ENCODE data around the gene GASK1A.

GASK1A gene

DNA sequence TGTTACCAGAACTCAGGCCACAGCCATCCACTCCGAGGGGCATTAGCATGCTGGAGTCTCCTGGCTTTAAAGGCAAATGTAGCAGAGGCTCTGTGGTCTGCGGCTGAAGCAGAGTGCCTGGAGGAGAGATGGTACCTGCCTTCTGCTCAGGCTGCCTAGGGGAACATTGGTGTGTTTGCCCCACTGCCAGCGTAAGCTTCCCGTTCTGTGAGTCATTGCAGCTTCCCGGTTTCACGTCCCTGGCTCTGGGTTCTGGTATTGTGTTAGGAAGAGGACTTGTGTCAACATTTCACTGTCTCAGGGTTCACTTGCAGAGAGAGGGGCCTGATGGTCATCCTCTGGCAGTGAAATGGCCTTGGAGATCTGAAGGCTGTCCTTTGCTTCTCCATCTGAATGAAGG is 1.8 kb downstream of the GASK1A start:
- in situ Hi-C loops (cut with MboI; ENCODE audit: low pct_unique_long_range_greater_than_20kb, low sequenced_read_pairs), result no loop called here
- peak; percentile 27 for DNase-seq

GRCh38 chr3:42982645-42983412 is 3.7 kb downstream of the GASK1A start:
- DNase-seq, result no peak

DNA sequence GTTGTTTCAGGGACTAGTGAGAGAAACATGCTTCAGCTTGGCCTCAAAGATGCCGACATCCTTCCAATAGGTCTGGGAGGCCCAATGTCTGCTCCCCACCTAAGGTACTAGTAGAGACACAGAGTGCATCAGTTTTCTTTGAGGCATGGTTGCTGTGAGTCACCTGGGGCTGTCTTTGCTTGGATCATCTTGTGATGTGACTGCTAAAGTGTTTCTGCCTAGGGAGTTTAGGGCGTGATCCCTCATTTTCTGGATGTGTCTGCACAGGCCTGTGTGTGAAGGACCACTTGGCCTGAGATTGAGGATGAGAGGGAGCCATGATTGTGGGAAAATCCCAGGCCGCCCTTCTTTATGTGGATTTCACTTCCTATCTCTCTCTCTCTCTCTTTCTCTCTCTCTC is 4.8 kb downstream of the GASK1A start:
- DNase-seq, result no peak
- in situ Hi-C loops (cut with MboI; ENCODE audit: low pct_unique_long_range_greater_than_20kb, low sequenced_read_pairs), result no loop called here

More at GRCh38 chr3:42982645-42983412, 3.7 kb downstream of the GASK1A start:
- in situ Hi-C loops (cut with MboI; ENCODE audit: low pct_unique_long_range_greater_than_20kb, low sequenced_read_pairs), result no loop called here

DNA sequence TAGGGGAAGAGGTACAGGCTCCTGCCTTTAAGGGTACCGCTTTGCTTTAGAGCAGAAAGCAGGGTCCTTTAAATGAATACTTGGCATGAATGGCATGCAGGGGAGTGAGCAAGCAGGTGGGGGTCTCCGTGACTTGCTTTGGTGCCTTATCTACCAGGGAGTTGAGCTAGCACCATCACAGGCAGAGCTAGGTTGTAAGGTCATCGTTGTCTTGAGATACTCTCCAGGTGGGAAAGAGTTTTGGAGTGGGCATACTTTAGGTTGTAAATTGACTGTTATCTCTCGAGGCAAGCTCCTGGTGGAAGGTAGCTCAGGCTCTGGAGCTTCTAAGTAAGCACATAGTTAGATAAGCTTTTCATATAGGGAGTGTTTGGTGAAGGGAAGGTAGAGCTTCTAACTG is 5.6 kb downstream of the GASK1A start:
- in situ Hi-C loops (cut with MboI; ENCODE audit: low pct_unique_long_range_greater_than_20kb, low sequenced_read_pairs), result no loop called here
- no peak for DNase-seq

DNA sequence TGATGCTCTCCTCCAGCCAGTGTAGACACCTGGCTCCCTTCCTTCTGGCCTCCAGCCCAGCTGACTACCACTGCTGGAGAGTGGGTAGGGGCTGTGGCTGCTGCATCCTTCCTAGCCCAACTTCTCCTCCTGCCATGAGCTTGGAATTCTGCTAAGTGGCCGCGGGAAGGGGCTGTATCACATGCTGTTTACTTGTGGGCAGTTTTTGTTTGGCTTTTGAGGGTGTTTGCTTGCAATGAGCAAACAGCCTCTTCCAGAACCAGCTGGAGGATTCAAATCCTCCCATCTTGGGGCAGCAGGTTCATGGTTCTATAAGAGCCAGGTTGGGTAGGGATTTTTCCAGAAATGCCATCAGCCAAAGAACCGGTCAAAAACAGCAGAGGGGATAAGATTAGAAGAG is 9.0 kb downstream of the GASK1A start:
- in situ Hi-C loops (cut with MboI; ENCODE audit: low pct_unique_long_range_greater_than_20kb, low sequenced_read_pairs), result no loop called here

DNA sequence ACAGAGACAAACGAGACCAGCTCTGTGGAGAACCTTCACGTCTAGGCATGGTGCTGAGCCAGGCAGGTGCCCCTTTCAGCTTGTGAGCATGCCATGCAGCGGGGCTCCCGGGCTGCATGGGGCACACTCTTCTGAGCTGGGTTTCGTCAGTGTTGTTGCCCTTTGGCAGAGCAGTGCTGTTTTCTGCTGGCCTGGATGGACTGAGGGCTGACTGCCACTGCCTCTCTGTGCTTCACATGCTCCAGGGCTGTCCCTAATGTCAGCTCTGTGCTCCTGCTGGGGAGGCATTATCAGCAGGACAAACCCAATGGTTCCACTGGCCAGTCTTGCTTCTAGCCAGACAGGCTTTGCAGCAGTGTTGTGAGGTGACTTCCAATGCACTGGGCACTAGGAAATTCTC is 9.5 kb downstream of the GASK1A start:
- in situ Hi-C loops (cut with MboI; ENCODE audit: low pct_unique_long_range_greater_than_20kb, low sequenced_read_pairs), result no loop called here
- DNase-seq, result no peak

More for the DNA sequence above, 9.0 kb downstream of the GASK1A start:
- DNase-seq, result no peak

DNA sequence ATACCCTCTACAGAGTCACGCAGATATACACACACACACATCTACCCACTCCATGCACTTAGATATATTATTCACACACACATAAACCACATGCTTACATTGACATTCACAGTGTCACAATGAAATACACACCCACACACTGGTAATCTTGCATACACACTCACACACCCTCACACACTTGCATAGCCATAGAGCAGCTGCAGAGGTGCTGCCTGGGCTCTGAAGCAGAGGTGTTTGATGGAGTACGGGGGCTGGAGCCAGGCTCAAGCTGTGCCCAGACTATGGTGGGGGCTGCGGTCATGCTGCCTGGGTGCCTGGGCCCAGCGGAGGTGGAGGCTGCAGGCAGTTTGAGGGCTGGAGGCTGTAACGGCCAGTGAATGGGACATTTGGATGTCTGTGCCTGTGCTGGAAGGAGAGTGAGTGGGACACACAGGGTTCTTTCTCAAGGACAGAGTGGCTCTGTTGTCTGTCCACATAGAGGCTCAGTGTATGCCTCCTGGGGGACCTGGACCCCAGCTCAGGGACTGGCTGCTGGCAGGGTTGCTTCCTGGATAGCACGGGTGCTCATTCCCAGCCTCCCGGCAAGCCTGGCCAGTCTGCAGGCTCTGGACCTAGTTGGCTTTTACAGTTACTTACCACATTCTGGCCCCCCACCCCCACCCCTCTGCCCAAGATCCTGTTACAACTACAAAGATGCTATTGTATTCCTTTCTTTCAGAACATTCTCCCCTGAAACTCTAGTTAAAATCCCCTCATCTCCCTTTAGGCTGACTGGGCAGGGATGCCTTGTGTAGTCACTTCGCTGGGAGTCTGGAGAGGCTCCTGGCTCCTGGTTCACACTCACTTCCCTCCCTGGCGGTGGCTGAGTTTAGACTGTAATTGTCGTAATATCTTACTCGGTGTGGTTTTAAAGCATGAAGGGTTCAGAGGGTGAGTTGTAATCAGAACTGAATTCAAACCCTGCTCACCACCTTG is 12.5 kb downstream of the GASK1A start:
- no peak for DNase-seq
- in situ Hi-C loops (cut with MboI; ENCODE audit: low pct_unique_long_range_greater_than_20kb, low sequenced_read_pairs), result no loop called here

DNA sequence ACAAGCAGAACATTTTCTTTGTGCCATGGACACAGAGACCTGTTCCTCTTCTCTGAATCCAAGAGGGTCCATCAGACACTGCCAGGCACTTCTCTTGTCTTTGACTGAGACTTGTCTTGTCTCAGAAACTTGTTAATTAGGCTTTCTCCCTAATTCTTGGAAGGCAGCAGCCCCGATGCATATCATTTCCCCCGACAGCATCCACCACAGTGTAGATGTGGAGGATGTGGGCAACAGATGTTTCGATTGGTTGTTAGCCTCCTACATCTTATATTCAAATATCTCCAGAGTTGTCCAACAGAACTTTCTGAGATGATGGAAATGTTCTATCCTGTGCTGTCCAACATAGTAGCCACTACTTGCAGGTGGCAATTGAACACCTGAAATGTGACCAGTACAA is 15.5 kb downstream of the GASK1A start:
- no peak for DNase-seq
- in situ Hi-C loops (cut with MboI; ENCODE audit: low pct_unique_long_range_greater_than_20kb, low sequenced_read_pairs), result no loop called here

DNA sequence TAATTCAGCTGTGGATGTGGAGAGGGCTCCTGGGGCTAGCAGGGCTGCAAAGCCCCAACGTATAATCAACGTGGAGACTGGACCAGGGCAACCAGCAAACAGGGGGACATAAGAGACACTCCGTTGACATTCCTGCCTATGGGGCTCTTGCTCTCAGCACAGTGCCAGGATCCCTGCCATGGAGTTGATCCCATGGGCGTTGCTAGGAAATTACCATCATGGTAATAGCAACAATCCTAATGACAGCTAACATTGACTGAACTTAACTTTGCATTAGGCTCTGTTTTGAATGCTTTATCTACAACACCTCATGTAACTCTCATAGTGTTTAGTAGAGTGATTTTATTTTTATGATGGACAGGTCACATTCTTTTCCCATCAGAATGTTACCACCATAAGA is 16.9 kb downstream of the GASK1A start:
- no peak for DNase-seq
- in situ Hi-C loops (cut with MboI; ENCODE audit: low pct_unique_long_range_greater_than_20kb, low sequenced_read_pairs), result no loop called here

- no peak for DNase-seq
- in situ Hi-C loops (cut with MboI; ENCODE audit: low pct_unique_long_range_greater_than_20kb, low sequenced_read_pairs), result no loop called here
Measured at GRCh38 chr3:42996633-42997075, 17.5 kb downstream of the GASK1A start.

DNA sequence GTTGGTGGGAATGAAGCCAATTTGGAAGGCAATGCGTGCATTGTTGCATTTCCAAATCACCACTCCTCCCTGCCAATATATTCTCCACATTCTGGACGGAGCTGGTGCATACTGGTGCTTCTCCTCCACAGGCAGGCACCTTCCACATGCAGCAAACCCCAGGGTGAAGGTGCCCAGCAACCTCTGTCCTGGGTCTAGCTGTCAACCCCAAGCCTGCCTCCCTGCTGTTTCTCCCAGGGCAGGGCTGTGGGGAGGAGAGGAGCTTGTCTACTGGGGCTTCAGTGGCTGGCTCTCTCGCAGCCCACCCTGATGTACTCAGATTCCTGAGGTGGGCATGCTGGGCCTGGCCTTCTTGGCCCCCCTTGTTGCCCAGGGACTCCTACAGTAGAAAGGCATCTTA is 20.1 kb downstream of the GASK1A start:
- in situ Hi-C loops (cut with MboI; ENCODE audit: low pct_unique_long_range_greater_than_20kb, low sequenced_read_pairs), result no loop called here

GRCh38 chr3:42999632-43000031 is 20.5 kb downstream of the GASK1A start:
- in situ Hi-C loops (cut with MboI; ENCODE audit: low pct_unique_long_range_greater_than_20kb, low sequenced_read_pairs), result no loop called here
- DNase-seq, result no peak

More for the DNA sequence above, 20.1 kb downstream of the GASK1A start:
- DNase-seq, result no peak

GRCh38 chr3:43000387-43000786 is 21.3 kb downstream of the GASK1A start:
- in situ Hi-C loops (cut with MboI; ENCODE audit: low pct_unique_long_range_greater_than_20kb, low sequenced_read_pairs), result no loop called here
- no peak for DNase-seq

DNA sequence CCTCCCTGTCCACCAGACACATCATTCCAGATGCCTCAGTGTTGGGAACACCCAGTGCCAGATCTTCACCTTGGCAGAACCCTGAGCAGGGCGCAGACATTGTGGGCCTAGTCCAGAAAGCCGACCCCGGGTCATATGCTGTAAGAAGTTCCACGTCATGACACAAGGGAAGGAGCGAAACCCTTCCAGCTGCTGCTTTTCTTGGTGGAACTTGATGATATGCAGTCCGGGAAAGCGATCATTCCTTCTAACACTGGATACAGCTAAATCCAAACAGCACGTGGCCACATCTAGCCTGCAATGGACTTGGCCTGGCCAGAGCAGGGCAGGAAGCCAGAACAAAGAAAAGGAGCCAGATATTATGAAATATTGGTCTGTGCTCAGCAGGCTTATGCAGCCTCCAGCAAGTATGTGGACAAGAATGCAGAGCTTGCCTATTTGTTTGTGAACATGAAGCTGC is 22.0 kb downstream of the GASK1A start:
- in situ Hi-C loops (cut with MboI; ENCODE audit: low pct_unique_long_range_greater_than_20kb, low sequenced_read_pairs), result no loop called here
- DNase-seq, result no peak

DNA sequence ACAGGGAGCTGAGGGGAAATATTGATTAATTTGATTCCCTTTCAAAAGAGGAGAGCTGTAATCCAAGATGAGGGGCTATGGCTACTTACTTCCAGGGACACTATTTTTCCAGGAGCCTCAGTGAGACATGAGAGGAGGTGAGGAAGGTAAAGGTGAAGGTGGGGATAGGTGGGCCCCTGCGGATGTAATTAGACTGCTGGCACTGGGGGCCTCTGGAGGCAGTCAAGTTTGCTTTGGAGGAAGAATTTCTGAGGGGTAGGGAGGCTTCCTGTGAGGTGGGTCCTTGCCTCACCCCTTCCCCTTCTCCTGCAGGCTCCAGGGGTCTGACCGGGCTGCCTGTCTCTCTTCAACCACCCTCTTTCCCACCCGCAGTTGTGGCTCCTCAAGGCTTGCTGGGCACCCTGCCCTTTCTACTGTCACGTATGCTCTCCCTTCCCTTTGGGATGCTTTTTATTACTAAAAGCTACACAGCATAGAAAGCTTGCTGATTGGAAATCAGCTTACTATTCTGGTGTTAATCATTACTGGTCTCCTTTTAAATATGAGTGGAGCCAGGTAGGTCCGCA is 22.5 kb downstream of the GASK1A start:
- no peak for DNase-seq
- in situ Hi-C loops (cut with MboI; ENCODE audit: low pct_unique_long_range_greater_than_20kb, low sequenced_read_pairs), result no loop called here

DNA sequence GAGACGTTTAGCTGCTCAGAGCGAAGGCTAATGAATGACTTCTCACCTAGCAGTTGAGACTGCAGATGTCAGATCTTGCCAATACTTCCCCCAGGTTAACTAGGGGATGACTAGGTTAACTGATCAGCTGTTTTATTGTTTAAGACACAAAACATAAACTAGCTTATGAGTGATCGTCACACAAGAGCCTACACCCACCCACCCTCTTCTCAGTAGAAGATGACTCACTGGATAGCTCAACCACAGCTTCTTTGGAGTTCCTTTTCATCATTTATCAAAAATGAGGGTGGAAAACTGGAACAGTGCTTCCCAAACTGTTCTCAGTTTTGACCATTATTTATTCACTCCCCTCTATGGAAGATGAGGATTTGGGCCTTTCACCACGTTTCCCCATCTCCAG is 25.2 kb downstream of the GASK1A start:
- no peak for DNase-seq
- in situ Hi-C loops (cut with MboI; ENCODE audit: low pct_unique_long_range_greater_than_20kb, low sequenced_read_pairs), result no loop called here

- in situ Hi-C loops (cut with MboI; ENCODE audit: low pct_unique_long_range_greater_than_20kb, low sequenced_read_pairs), result no loop called here
- no peak for DNase-seq
Measured at GRCh38 chr3:43005253-43005652, 26.1 kb downstream of the GASK1A start.

GRCh38 chr3:43005981-43006380 is 26.9 kb downstream of the GASK1A start:
- in situ Hi-C loops (cut with MboI; ENCODE audit: low pct_unique_long_range_greater_than_20kb, low sequenced_read_pairs), result no loop called here
- DNase-seq, result no peak

DNA sequence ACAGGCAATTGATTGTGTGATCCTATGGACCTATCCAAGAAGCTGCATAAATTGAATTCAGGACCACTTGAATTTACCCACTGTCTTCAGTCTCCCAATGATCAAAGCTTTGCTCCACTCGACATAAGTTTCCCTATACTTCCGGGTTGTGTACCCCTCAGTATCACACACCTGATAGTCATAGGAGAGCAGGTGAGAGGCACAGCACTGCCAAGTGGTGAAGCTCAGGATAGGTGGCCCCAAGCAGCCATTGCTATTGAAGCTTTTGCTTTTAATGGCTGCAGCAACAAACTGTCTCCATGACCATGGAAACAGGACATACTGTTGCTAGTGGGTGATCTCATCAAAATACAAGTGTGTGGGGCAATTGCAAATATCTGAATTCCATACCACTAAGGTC is 27.7 kb downstream of the GASK1A start:
- in situ Hi-C loops (cut with MboI; ENCODE audit: low pct_unique_long_range_greater_than_20kb, low sequenced_read_pairs), result no loop called here
- DNase-seq, result no peak

GRCh38 chr3:43009547-43009946 is 30.4 kb downstream of the GASK1A start:
- no peak for DNase-seq
- in situ Hi-C loops (cut with MboI; ENCODE audit: low pct_unique_long_range_greater_than_20kb, low sequenced_read_pairs), result no loop called here
